SK-N-SH (cell line): Measurements from ENCODE around the gene VRK2. TPM values are rescaled to one million over a fixed set of nuclear protein-coding genes. Genes with fewer than 3 reads are reported as not detected.

Source experiments
- CTCF ChIA-PET: fragments of 300-600, 350-600 bp; formaldehyde crosslinking; extraction: SDS; loops from one replicate; lab custom pipeline; 2021; lab: Yijun Ruan, JAX
- POLR2A ChIA-PET: fragments of 350-600 bp; sonication (Branson Sonifier 250); formaldehyde crosslinking; extraction: SDS; loops from one replicate; lab custom pipeline; 2020; ENCODE audit warnings: antibody characterized with exemption, inconsistent platforms; lab: Yijun Ruan, JAX
- DNase-seq: peaks from one replicate; pipeline ENCODE4 v3.0.0; 2012
- H2AFZ ChIP-seq: fragments of 200-600 bp; sonication (generic); 2 replicates; pipeline ENCODE4 v1.8.1; 2016; ENCODE audit warnings: antibody characterized with exemption, mild to moderate bottlenecking, low read depth
- H3F3A ChIP-seq: fragments of 200-600 bp; sonication (generic); replicated peaks from 2 replicates; pipeline ENCODE3; 2016; ENCODE audit warnings: antibody characterized with exemption, mild to moderate bottlenecking; ENCODE audit not compliant: insufficient read depth
- H3K27ac ChIP-seq, 2 experiments: fragments of 200-500 bp in 1 of 2; fragments of 200-600 bp in 1 of 2; sonication (Bioruptor generic) in 1 of 2; sonication (generic), shearing (Covaris generic) in 1 of 2; 2 replicates each; pipeline versions ENCODE4 v1.5.1 to v1.6.1; 2014 to 2016; ENCODE audit warnings: low read depth in 2 of 2, inconsistent platforms in 1 of 2, low read length in 1 of 2, mild to moderate bottlenecking in 1 of 2, mixed read lengths in 1 of 2
- H3K27me3 ChIP-seq: fragments of 200-600 bp; sonication (generic), shearing (Covaris generic); 2 replicates; pipeline ENCODE4 v1.6.1; 2016; ENCODE audit warnings: mixed run types; ENCODE audit not compliant: insufficient read depth
- H3K36me3 ChIP-seq, 2 experiments: fragments of 200-500 bp in 1 of 2; fragments of 200-600 bp in 1 of 2; sonication (Bioruptor generic) in 1 of 2; sonication (generic) in 1 of 2; replicated peaks in 1 of 2; 2 replicates each; pipeline versions ENCODE3 to v1.5.1; 2014 to 2016; ENCODE audit warnings: low read length in 1 of 2, mild to moderate bottlenecking in 1 of 2; ENCODE audit not compliant: insufficient read depth in 2 of 2, control insufficient read depth in 1 of 2
- H3K4me1 ChIP-seq, 2 experiments: fragments of 200-500 bp in 1 of 2; fragments of 200-600 bp in 1 of 2; sonication (Bioruptor generic) in 1 of 2; sonication (generic), shearing (Covaris generic) in 1 of 2; 2 replicates each; pipeline versions ENCODE4 v1.5.1 to v1.6.1; 2014 to 2016; ENCODE audit warnings: low read depth in 1 of 2, low read length in 1 of 2, mixed run types in 1 of 2; ENCODE audit not compliant: insufficient read depth in 2 of 2, control insufficient read depth in 1 of 2
- H3K4me2 ChIP-seq: fragments of 200-600 bp; sonication (generic), shearing (Covaris generic); 2 replicates; pipeline ENCODE4 v1.6.1; 2017; ENCODE audit warnings: mixed run types
- H3K4me3 ChIP-seq, 2 experiments: fragments of 200-500 bp in 1 of 2; fragments of 200-600 bp in 1 of 2; sonication (Bioruptor generic) in 1 of 2; sonication (generic), shearing (Covaris generic) in 1 of 2; 2 replicates each; pipeline versions ENCODE4 v1.5.1 to v1.8.1; 2014 to 2016; ENCODE audit warnings: low read depth in 2 of 2, inconsistent platforms in 1 of 2, low read length in 1 of 2, mild to moderate bottlenecking in 1 of 2, mixed read lengths in 1 of 2, moderate library complexity in 1 of 2
- H3K79me2 ChIP-seq: fragments of 200-600 bp; sonication (generic); 2 replicates; pipeline ENCODE4 v1.8.1; 2017; ENCODE audit warnings: mild to moderate bottlenecking; ENCODE audit not compliant: insufficient read depth
- H3K9ac ChIP-seq: fragments of 200-600 bp; sonication (generic); 2 replicates; pipeline ENCODE4 v1.6.1; 2017; ENCODE audit warnings: mixed run types
- H3K9me2 ChIP-seq: fragments of 200-600 bp; sonication (generic); 2 replicates; pipeline ENCODE4 v1.6.1; 2017; ENCODE audit warnings: mixed run types
- H3K9me3 ChIP-seq: fragments of 200-600 bp; sonication (generic); 2 replicates; pipeline ENCODE4 v1.6.1; 2017; ENCODE audit warnings: mixed run types, mild to moderate bottlenecking, moderate library complexity
- H4K20me1 ChIP-seq: fragments of 200-600 bp; sonication (generic); 2 replicates; pipeline ENCODE4 v1.6.1; 2017; ENCODE audit warnings: mild to moderate bottlenecking, mixed run types; ENCODE audit not compliant: insufficient read depth
- CHD2 ChIP-seq: fragments of 150-350 bp; IDR thresholded peaks from 2 replicates; pipeline ENCODE4 v1.6.1; 2018; ENCODE audit warnings: low read length; ENCODE audit not compliant: partially characterized antibody
- CTCF ChIP-seq: fragments of 200-600 bp; sonication (generic); IDR thresholded peaks from 2 replicates; pipeline ENCODE4 v1.6.1; 2017; ENCODE audit warnings: antibody characterized with exemption, mild to moderate bottlenecking, moderate library complexity
- ELF1 ChIP-seq: IDR thresholded peaks from 2 replicates; pipeline ENCODE4 v1.4.0; 2012
- EP300 ChIP-seq, 2 experiments: IDR thresholded peaks; 2 replicates each; pipeline versions ENCODE4 v1.4.0 to v1.6.1; 2012; ENCODE audit warnings: borderline replicate concordance in 1 of 2, low read depth in 1 of 2, low read length in 1 of 2
- EZH2phosphoT487 ChIP-seq: fragments of 200-600 bp; sonication (generic); IDR thresholded peaks from 2 replicates; pipeline ENCODE4 v1.6.1; 2017; ENCODE audit warnings: low read depth, mixed run types, mild to moderate bottlenecking, antibody characterized with exemption, moderate library complexity, borderline replicate concordance
- FOSL2 ChIP-seq: IDR thresholded peaks from 2 replicates; pipeline ENCODE4 v1.4.0; 2012; ENCODE audit warnings: low read depth, mild to moderate bottlenecking, moderate library complexity, borderline replicate concordance
- FOXJ3 ChIP-seq: sonication (generic); formaldehyde crosslinking; IDR thresholded peaks from 2 replicates; pipeline ENCODE4 v1.5.1; 2020; ENCODE audit warnings: mild to moderate bottlenecking, missing genetic modification reagents
- GABPA ChIP-seq: IDR thresholded peaks from 2 replicates; pipeline ENCODE4 v1.4.0; 2012; ENCODE audit warnings: low read depth, mild to moderate bottlenecking
- GATA2 ChIP-seq: sonication (generic); formaldehyde crosslinking; IDR thresholded peaks from 2 replicates; pipeline ENCODE4 v1.5.0; 2020; ENCODE audit warnings: mild to moderate bottlenecking, missing genetic modification reagents
- JUND ChIP-seq: IDR thresholded peaks from 2 replicates; pipeline ENCODE4 v1.4.0; 2012
- MAX ChIP-seq: IDR thresholded peaks from 2 replicates; pipeline ENCODE4 v1.4.0; 2012; ENCODE audit warnings: low read depth
- PBX3 ChIP-seq: IDR thresholded peaks from 2 replicates; pipeline ENCODE4; 2012
- POLR2AphosphoS5 ChIP-seq: IDR thresholded peaks from 2 replicates; pipeline ENCODE4 v1.6.1; 2012; ENCODE audit warnings: low read depth, low read length
- RAD21 ChIP-seq: IDR thresholded peaks from 2 replicates; pipeline ENCODE4 v1.6.1; 2012; ENCODE audit warnings: mild to moderate bottlenecking, low read length
- RCOR1 ChIP-seq: fragments of 150-350 bp; IDR thresholded peaks from 2 replicates; pipeline ENCODE4 v1.6.1; 2017; ENCODE audit warnings: antibody characterized with exemption, low read length
- RXRA ChIP-seq: IDR thresholded peaks from 2 replicates; pipeline ENCODE4 v1.4.0; 2012; ENCODE audit warnings: low read depth, mild to moderate bottlenecking, borderline replicate concordance
- SMC3 ChIP-seq: IDR thresholded peaks from 2 replicates; pipeline ENCODE4 v1.6.1; 2012; ENCODE audit warnings: low read depth, low read length, improper control_type of control experiment
- TAF1 ChIP-seq: IDR thresholded peaks from 2 replicates; pipeline ENCODE4 v1.6.1; 2012; ENCODE audit warnings: low read depth, mild to moderate bottlenecking, low read length, moderate library complexity, borderline replicate concordance
- TCF12 ChIP-seq: IDR thresholded peaks from 2 replicates; pipeline ENCODE4 v1.4.0; 2012
- YY1 ChIP-seq: IDR thresholded peaks from 2 replicates; pipeline ENCODE4 v1.4.0; 2012; ENCODE audit warnings: low read depth, mild to moderate bottlenecking
- WGBS: methylation state at CpG from one replicate; pipeline ENCODE4 v1.1.6; 2017; ENCODE audit warnings: low lambda C conversion rate; 5-methylcytosine and 5-hydroxymethylcytosine counted together
- polyA plus RNA-seq, 3 experiments: library from polyadenylated mRNA; depleted of rRNA; stranded (reverse); fragments of >200 nt; gene quantifications; 2 replicates each; pipeline ENCODE4 v1.2.3, GENCODE V29; 2012
- TF ChIP-seq, protein P1 (sequence below): fragments of 150-350 bp; IDR thresholded peaks from 2 replicates; pipeline ENCODE4 v1.6.1; 2016; ENCODE audit warnings: mild to moderate bottlenecking, low read depth, low read length
- TF ChIP-seq, protein P2 (sequence below): IDR thresholded peaks from 2 replicates; pipeline ENCODE4 v1.6.1; 2012; ENCODE audit warnings: mild to moderate bottlenecking, low read depth, low read length, moderate library complexity

Gene VRK2
- polyA plus RNA-seq, 1 of the 3 experiments (the other 2 are of a cell fraction), result not detected

DNA sequence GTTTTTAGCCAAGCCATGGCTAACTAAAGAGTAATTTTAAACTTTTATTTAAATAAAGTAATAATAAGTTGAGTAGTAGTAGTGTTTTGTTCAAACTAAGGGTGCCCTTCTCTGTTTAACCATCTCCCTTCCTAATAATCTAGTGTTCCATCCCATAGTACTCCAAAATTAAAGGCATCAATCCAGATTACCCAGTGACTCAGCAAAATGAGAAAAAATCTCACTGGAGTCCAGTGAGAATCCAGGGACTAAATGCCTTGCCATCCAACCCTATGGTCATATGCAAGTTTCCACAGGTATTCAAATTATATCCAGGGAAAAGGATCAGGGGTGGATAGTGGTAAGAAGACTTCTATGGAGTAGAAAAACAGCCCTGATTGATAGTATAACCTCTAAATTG lies 19.6 kb upstream of the VRK2 start:
- Histone ChIP-seq H2AFZ (no peak overlapping the region), H3K9me2 (no peaks in the 10 kb centered on the region), H3K4me2 (no peak overlapping the region), H3K27me3 (no peaks in the 10 kb centered on the region), H3F3A (no peaks in the 10 kb centered on the region), H3K9ac (no peak overlapping the region), H4K20me1 (no peaks in the 10 kb centered on the region), H3K4me1 (no peaks in the 10 kb centered on the region), H3K9me3 (no peaks in the 10 kb centered on the region), H3K4me3 (no peak overlapping the region), H3K79me2 (no peaks in the 10 kb centered on the region), H3K27ac (no peak overlapping the region), H3K36me3 (no peaks in the 10 kb centered on the region)
- ChIA-PET POLR2A (no interaction called here), CTCF (no interaction called here)
- no peak for DNase-seq
- TF ChIP-seq FOXJ3 (no peak), GATA2 (CRISPR knock-in tag) (no peak), RXRA (no peak), CTCF (no peak), POLR2AphosphoS5 (no peak), MAX (no peak), EZH2phosphoT487 (no peak), PBX3 (no peak), JUND (no peak), SMC3 (no peak), RCOR1 (no peak), GABPA (no peak), YY1 (no peak)

- H3K9me2 ChIP-seq, result no peaks in the 10 kb centered on the region
- H3K36me3 ChIP-seq, result no peaks in the 10 kb centered on the region
- CTCF ChIA-PET, result no interaction called here
- POLR2A ChIA-PET, result no interaction called here
- H3K27me3 ChIP-seq, result no peaks in the 10 kb centered on the region
- no peaks in the 10 kb centered on the region for H3K9me3 ChIP-seq
- no peak for DNase-seq
- 50% methylated on average over 1 of the region's 1 CpG for WGBS
- no peak overlapping the region for H3K4me3 ChIP-seq
- no peak overlapping the region for H3K4me2 ChIP-seq
- H3K27ac ChIP-seq, result no peak overlapping the region
- no peaks in the 10 kb centered on the region for H3F3A ChIP-seq
- H4K20me1 ChIP-seq, result no peaks in the 10 kb centered on the region
- H3K9ac ChIP-seq, result no peak overlapping the region
- H2AFZ ChIP-seq, result no peak overlapping the region
- H3K4me1 ChIP-seq, result no peaks in the 10 kb centered on the region
- H3K79me2 ChIP-seq, result no peaks in the 10 kb centered on the region
- TF ChIP-seq GABPA (no peak), TCF12 (no peak), CHD2 (no peak), FOSL2 (no peak), PBX3 (no peak), SMC3 (no peak), TAF1 (no peak), RAD21 (no peak), EP300 (IDR thresholded peaks at IDR 0.05; ENCODE audit: borderline replicate concordance in 1 of 2, low read depth in 1 of 2, low read length in 1 of 2) (no peak), ELF1 (no peak)
- TF ChIP-seq, protein P1, sequence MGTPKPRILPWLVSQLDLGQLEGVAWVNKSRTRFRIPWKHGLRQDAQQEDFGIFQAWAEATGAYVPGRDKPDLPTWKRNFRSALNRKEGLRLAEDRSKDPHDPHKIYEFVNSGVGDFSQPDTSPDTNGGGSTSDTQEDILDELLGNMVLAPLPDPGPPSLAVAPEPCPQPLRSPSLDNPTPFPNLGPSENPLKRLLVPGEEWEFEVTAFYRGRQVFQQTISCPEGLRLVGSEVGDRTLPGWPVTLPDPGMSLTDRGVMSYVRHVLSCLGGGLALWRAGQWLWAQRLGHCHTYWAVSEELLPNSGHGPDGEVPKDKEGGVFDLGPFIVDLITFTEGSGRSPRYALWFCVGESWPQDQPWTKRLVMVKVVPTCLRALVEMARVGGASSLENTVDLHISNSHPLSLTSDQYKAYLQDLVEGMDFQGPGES, result no peak
- TF ChIP-seq, protein P2, sequence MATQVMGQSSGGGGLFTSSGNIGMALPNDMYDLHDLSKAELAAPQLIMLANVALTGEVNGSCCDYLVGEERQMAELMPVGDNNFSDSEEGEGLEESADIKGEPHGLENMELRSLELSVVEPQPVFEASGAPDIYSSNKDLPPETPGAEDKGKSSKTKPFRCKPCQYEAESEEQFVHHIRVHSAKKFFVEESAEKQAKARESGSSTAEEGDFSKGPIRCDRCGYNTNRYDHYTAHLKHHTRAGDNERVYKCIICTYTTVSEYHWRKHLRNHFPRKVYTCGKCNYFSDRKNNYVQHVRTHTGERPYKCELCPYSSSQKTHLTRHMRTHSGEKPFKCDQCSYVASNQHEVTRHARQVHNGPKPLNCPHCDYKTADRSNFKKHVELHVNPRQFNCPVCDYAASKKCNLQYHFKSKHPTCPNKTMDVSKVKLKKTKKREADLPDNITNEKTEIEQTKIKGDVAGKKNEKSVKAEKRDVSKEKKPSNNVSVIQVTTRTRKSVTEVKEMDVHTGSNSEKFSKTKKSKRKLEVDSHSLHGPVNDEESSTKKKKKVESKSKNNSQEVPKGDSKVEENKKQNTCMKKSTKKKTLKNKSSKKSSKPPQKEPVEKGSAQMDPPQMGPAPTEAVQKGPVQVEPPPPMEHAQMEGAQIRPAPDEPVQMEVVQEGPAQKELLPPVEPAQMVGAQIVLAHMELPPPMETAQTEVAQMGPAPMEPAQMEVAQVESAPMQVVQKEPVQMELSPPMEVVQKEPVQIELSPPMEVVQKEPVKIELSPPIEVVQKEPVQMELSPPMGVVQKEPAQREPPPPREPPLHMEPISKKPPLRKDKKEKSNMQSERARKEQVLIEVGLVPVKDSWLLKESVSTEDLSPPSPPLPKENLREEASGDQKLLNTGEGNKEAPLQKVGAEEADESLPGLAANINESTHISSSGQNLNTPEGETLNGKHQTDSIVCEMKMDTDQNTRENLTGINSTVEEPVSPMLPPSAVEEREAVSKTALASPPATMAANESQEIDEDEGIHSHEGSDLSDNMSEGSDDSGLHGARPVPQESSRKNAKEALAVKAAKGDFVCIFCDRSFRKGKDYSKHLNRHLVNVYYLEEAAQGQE, result no peak
Observed at GRCh38 chr2:58030771-58031170, 15.8 kb upstream of the VRK2 start.
